MV-4-11 (cell line): ENCODE measurements around the gene CBLN4.

ENCODE experiments used
- DNase-seq: peaks from one replicate; lab custom pipeline; 2025; lab: John Stamatoyannopoulos, UW

The CBLN4 gene

GRCh38 chr20:56005389-56005715 lies at the start of gene CBLN4:
CBLN4 (minus strand) TSS chr20:56005519; CDS start chr20:56004171, 1,348 bp downstream.
- DNase-seq: no peak

- no peak for DNase-seq
These were observed 37.9 kb upstream of the CBLN4 start for GRCh38 chr20:56043227-56043626.

GRCh38 chr20:56032251-56032650 lies 26.9 kb upstream of the CBLN4 start:
- no peak for DNase-seq

GRCh38 chr20:56018716-56019115 lies 13.4 kb upstream of the CBLN4 start:
- no peak for DNase-seq

GRCh38 chr20:56018194-56018593 lies 12.9 kb upstream of the CBLN4 start:
- DNase-seq: no peak

GRCh38 chr20:56017560-56017959 lies 12.2 kb upstream of the CBLN4 start:
- DNase-seq: no peak

GRCh38 chr20:56014998-56015397 lies 9.7 kb upstream of the CBLN4 start:
- no peak for DNase-seq

- DNase-seq: no peak
These were observed 8.8 kb upstream of the CBLN4 start for GRCh38 chr20:56014151-56014550.

- no peak for DNase-seq
These were observed 519 bp downstream of the CBLN4 start for GRCh38 chr20:56004611-56005388.

GRCh38 chr20:56004007-56004406 lies 1.3 kb downstream of the CBLN4 start:
- DNase-seq: no peak

GRCh38 chr20:56002908-56003800 lies 2.2 kb downstream of the CBLN4 start:
- no peak for DNase-seq

- no peak for DNase-seq
These were observed 3.4 kb downstream of the CBLN4 start for GRCh38 chr20:56001890-56002289.

- no peak for DNase-seq
These were observed 4.1 kb downstream of the CBLN4 start for GRCh38 chr20:56001106-56001785.

GRCh38 chr20:55978550-55978949 lies 26.8 kb downstream of the CBLN4 start:
- no peak for DNase-seq

GRCh38 chr20:55977690-55978459 lies 27.4 kb downstream of the CBLN4 start:
- DNase-seq: no peak

- DNase-seq: no peak
These were observed 30.7 kb downstream of the CBLN4 start for GRCh38 chr20:55974491-55975202.

- no peak for DNase-seq
These were observed 40.5 kb downstream of the CBLN4 start for GRCh38 chr20:55964790-55965189.

GRCh38 chr20:55961376-55962330 lies 43.7 kb downstream of the CBLN4 start:
- DNase-seq: no peak

GRCh38 chr20:55953201-55953600 lies 52.1 kb downstream of the CBLN4 start:
- DNase-seq: no peak

- DNase-seq: no peak
These were observed 57.6 kb downstream of the CBLN4 start for GRCh38 chr20:55947701-55948100.
